HepG2 (cell line): ENCODE results near the gene CLDN18. TPM values are rescaled to one million over a fixed set of nuclear protein-coding genes. Genes with fewer than 3 reads are reported as not detected.

Source experiments
- ATAC-seq: fragments of 200-7000 bp; cut with Tn5 transposase; 3 replicates; pipeline ENCODE4 v1.9.1; 2020; ENCODE audit warnings: mild to moderate bottlenecking, moderate library complexity
- BruUV-seq: library from RNA; stranded (reverse); fragments of 400-500 nt; replicated peaks from 2 replicates; lab custom pipeline; 2021; lab: Mats Ljungman, UMichigan
- CTCF ChIA-PET: fragments of 300-600 bp; formaldehyde crosslinking; extraction: SDS; loops from one replicate; lab custom pipeline; 2021; ENCODE audit warnings: low total read pairs, inconsistent platforms, low intra/inter-chr PET ratio; lab: Yijun Ruan, JAX
- POLR2A ChIA-PET: fragments of 350-600 bp; sonication (Branson Sonifier 250); formaldehyde crosslinking; loops from one replicate; lab custom pipeline; 2020; ENCODE audit warnings: antibody characterized with exemption, inconsistent platforms; lab: Yijun Ruan, JAX
- DNase-seq: peaks from one replicate; pipeline ENCODE4 v3.0.0-alpha.2; 2015; ENCODE audit warnings: low spot score
- FAIRE-seq: peaks from 3 replicates; lab custom pipeline; 2011; peaks lifted over from hg19 to GRCh38; lab: Jason Lieb, UNC
- H2AFZ ChIP-seq: one replicate; pipeline ENCODE4 v1.6.1; 2011; ENCODE audit warnings: low read length, inconsistent platforms
- H3K27ac ChIP-seq: fragments of 300-600 bp; 3 replicates; pipeline ENCODE4 v1.8.0; 2011; ENCODE audit warnings: mixed run types, mild to moderate bottlenecking, mixed read lengths, low read length, inconsistent platforms; ENCODE audit not compliant: insufficient read depth; ENCODE audit errors: extremely low read length
- H3K27me3 ChIP-seq, 2 experiments: fragments of 200-600 bp in 1 of 2; 2 replicates in 1 of 2; 3 replicates in 1 of 2; pipeline versions ENCODE4 v1.6.0 to v1.8.0; 2011; ENCODE audit warnings: low read length in 2 of 2, mild to moderate bottlenecking in 2 of 2, moderate library complexity in 2 of 2, inconsistent platforms in 1 of 2; ENCODE audit not compliant: insufficient read depth in 2 of 2, control insufficient read depth in 1 of 2
- H3K36me3 ChIP-seq, 2 experiments: fragments of 200-600 bp in 1 of 2; replicated peaks in 1 of 2; 2 replicates in 1 of 2; 3 replicates in 1 of 2; pipeline versions ENCODE4 v1.5.1 to v1.8.0; 2011; ENCODE audit warnings: low read length in 2 of 2, inconsistent platforms in 1 of 2; ENCODE audit not compliant: insufficient read depth in 2 of 2, control insufficient read depth in 1 of 2
- H3K4me1 ChIP-seq: 2 replicates; pipeline ENCODE4 v1.5.1; 2012; ENCODE audit warnings: low read length, inconsistent platforms; ENCODE audit not compliant: insufficient read depth
- H3K4me2 ChIP-seq: 2 replicates; pipeline ENCODE4 v1.6.0; 2011; ENCODE audit warnings: low read depth, low read length, inconsistent platforms
- H3K4me3 ChIP-seq, 3 experiments: fragments of 200-600 bp in 1 of 3; sonication (generic), shearing (Covaris generic) in 1 of 3; replicated peaks in 1 of 3; 2 replicates each; pipeline ENCODE4 v1.5.1; 2011 to 2016; ENCODE audit warnings: low read length in 3 of 3, inconsistent platforms in 2 of 3, low read depth in 2 of 3, mild to moderate bottlenecking in 2 of 3, control low read depth in 1 of 3, mixed read lengths in 1 of 3; ENCODE audit not compliant: insufficient read depth in 1 of 3
- H3K79me2 ChIP-seq: one replicate; pipeline ENCODE4 v1.6.1; 2011; ENCODE audit warnings: low read length, inconsistent platforms; ENCODE audit not compliant: insufficient read depth
- H3K9ac ChIP-seq: 2 replicates; pipeline ENCODE4 v1.6.0; 2011; ENCODE audit warnings: mild to moderate bottlenecking, low read depth, low read length, inconsistent platforms; ENCODE audit not compliant: insufficient read depth
- H3K9me3 ChIP-seq: 2 replicates; pipeline ENCODE4 v1.5.1; 2012; ENCODE audit warnings: mild to moderate bottlenecking, low read length
- H4K20me1 ChIP-seq: 2 replicates; pipeline ENCODE4 v1.6.0; 2011; ENCODE audit warnings: inconsistent platforms, mild to moderate bottlenecking, low read length, moderate library complexity; ENCODE audit not compliant: insufficient read depth
- GATAD1 ChIP-seq: IDR thresholded peaks from 2 replicates; pipeline ENCODE4 v1.6.1; 2016; ENCODE audit warnings: missing genetic modification reagents, missing compliant biosample characterization
- HOXA3 ChIP-seq: sonication (generic); formaldehyde crosslinking; IDR thresholded peaks from 2 replicates; pipeline ENCODE4 v1.5.0; 2020; ENCODE audit warnings: missing genetic modification reagents
- KAT2B ChIP-seq: fragments of 150-350 bp; IDR thresholded peaks from 2 replicates; pipeline ENCODE4 v1.6.1; 2014; ENCODE audit warnings: low read depth, low read length, borderline replicate concordance
- SP4 ChIP-seq: sonication (generic); formaldehyde crosslinking; IDR thresholded peaks from 2 replicates; pipeline ENCODE4 v1.8.1; 2023; ENCODE audit warnings: mild to moderate bottlenecking, missing genetic modification reagents
- THYN1 ChIP-seq: sonication (generic); formaldehyde crosslinking; IDR thresholded peaks from 2 replicates; pipeline ENCODE4 v1.8.1; 2023; ENCODE audit warnings: low read depth, mild to moderate bottlenecking, moderate library complexity, missing genetic modification reagents, borderline replicate concordance
- U2AF2 ChIP-seq: fragments of 200-400 bp; formaldehyde crosslinking; IDR thresholded peaks from 2 replicates; pipeline ENCODE4 v1.6.1; 2017; ENCODE audit warnings: low read depth, mild to moderate bottlenecking, low read length
- WGBS: methylation state at CpG from one replicate; pipeline ENCODE4 v1.1.6; 2017; ENCODE audit warnings: low lambda C conversion rate; 5-methylcytosine and 5-hydroxymethylcytosine counted together
- in situ Hi-C: cut with HindIII; loops from 2 replicates; pipeline ENCODE4 v1.10.0; 2017; ENCODE audit warnings: low pct_unique_long_range_greater_than_20kb; ENCODE audit not compliant: extremely low pct_ligation_motif_present
- intact Hi-C: fragments of 100-400 bp; cut with micrococcal nuclease; formaldehyde crosslinking; loops from one replicate; pipeline ENCODE4 v1.10.0; 2022; ENCODE audit not compliant: unreplicated experiment
- polyA plus RNA-seq, 8 experiments: library from polyadenylated mRNA; depleted of rRNA in 3 of 8; stranded (reverse) in 7 of 8; unstranded in 1 of 8; fragments of >200 nt; fragmentation: Illumina TruSeq in 4 of 8; extraction: Trizol in 4 of 8; gene quantifications; 2 replicates each; pipeline versions ENCODE4 v1.2.1 to v1.2.3, GENCODE V29; 2011 to 2016; ENCODE audit warnings: low read depth in 4 of 8, missing spikeins in 1 of 8, mixed read lengths in 1 of 8; ENCODE audit not compliant: insufficient read depth in 1 of 8
- total RNA-seq, 5 experiments: library from RNA; depleted of rRNA; stranded (reverse); fragments of >200 nt; fragmentation: Illumina TruSeq; extraction: Trizol; gene quantifications; 2 replicates each; pipeline ENCODE4 v1.2.3, GENCODE V29; 2016; ENCODE audit warnings: low read depth in 1 of 5
- TF ChIP-seq, protein P1 (sequence below): sonication (generic); formaldehyde crosslinking; IDR thresholded peaks from 2 replicates; pipeline ENCODE4 v1.4.0; 2020; ENCODE audit warnings: missing genetic modification reagents
- TF ChIP-seq, protein P2 (sequence below), 2 experiments: fragments of 450-650 bp in 1 of 2; sonication (generic) in 1 of 2; formaldehyde crosslinking in 1 of 2; IDR thresholded peaks; 2 replicates each; pipeline versions ENCODE4 v1.6.1 to v1.8.0; 2016 to 2022; ENCODE audit warnings: antibody characterized with exemption in 1 of 2, mild to moderate bottlenecking in 1 of 2, missing genetic modification reagents in 1 of 2
- TF ChIP-seq, protein P3 (sequence below): sonication (generic); formaldehyde crosslinking; IDR thresholded peaks from 2 replicates; pipeline ENCODE4 v1.8.0; 2022; ENCODE audit warnings: mild to moderate bottlenecking, missing genetic modification reagents, moderate library complexity

Gene CLDN18
- total and polyA plus RNA-seq, 2 of the 13 experiments (the other 11 are each of a cell fraction or from before 2014, with no cell fraction given) = not detected

DNA sequence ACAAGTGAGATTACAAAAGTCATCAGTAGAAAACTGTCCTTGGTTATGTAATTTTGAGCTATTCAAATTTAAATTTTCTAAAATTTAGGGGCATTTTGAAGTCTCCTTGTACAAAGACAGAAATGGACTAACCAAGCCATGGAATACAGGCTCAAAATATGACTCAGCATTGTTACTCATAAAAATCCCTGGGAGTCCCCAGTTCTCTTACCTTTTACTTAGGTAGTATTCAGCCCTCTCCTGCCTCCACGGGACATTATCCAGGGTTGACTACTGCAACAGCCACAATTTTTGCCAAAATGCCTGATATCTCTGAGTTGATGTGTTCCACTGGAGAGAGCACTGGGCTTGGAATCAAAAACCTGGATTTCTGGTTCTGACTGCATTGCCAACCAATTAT is 25.0 kb downstream of the CLDN18 start (continued):
- TF ChIP-seq, protein P1, sequence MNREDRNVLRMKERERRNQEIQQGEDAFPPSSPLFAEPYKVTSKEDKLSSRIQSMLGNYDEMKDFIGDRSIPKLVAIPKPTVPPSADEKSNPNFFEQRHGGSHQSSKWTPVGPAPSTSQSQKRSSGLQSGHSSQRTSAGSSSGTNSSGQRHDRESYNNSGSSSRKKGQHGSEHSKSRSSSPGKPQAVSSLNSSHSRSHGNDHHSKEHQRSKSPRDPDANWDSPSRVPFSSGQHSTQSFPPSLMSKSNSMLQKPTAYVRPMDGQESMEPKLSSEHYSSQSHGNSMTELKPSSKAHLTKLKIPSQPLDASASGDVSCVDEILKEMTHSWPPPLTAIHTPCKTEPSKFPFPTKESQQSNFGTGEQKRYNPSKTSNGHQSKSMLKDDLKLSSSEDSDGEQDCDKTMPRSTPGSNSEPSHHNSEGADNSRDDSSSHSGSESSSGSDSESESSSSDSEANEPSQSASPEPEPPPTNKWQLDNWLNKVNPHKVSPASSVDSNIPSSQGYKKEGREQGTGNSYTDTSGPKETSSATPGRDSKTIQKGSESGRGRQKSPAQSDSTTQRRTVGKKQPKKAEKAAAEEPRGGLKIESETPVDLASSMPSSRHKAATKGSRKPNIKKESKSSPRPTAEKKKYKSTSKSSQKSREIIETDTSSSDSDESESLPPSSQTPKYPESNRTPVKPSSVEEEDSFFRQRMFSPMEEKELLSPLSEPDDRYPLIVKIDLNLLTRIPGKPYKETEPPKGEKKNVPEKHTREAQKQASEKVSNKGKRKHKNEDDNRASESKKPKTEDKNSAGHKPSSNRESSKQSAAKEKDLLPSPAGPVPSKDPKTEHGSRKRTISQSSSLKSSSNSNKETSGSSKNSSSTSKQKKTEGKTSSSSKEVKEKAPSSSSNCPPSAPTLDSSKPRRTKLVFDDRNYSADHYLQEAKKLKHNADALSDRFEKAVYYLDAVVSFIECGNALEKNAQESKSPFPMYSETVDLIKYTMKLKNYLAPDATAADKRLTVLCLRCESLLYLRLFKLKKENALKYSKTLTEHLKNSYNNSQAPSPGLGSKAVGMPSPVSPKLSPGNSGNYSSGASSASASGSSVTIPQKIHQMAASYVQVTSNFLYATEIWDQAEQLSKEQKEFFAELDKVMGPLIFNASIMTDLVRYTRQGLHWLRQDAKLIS (CRISPR knock-in tag) = no peak

DNA sequence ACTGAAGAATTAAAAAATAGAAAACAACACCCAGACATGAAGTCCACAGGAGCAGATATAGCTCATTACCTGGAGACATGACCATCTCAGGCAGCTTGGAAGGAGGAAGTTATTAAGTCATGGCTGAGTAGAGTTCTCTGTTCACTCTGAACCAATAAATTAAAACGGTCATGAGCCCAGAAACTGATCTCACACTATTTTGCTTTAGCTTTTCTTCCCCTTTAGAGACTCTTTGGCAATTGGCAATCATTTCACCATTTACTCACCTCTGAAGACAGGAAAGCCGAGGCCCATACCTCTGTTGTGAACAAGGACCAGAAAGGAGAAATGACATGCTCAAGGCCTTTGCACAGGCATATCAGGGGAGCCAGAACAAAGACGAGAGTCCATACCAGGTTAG is 26.6 kb downstream of the CLDN18 start:
- no peaks in the 10 kb centered on the region; a peak in 1 of 5 replicates for H3K27me3 ChIP-seq
- H3K4me2 ChIP-seq = no peak overlapping the region
- POLR2A ChIA-PET = no interaction called here
- H3K36me3 ChIP-seq = no peaks in the 10 kb centered on the region
- FAIRE-seq (no peak), DNase-seq (no peak), ATAC-seq (no peak)
- CTCF ChIA-PET = no interaction called here
- H3K27ac ChIP-seq = no peak overlapping the region
- in situ Hi-C loops (no loop called here), intact Hi-C loops (no loop called here)
- H3K4me1 ChIP-seq = no peaks in the 10 kb centered on the region
- H2AFZ ChIP-seq = no peak overlapping the region
- H3K4me3 ChIP-seq = no peak overlapping the region
- H3K9me3 ChIP-seq = no peaks in the 10 kb centered on the region
- H3K79me2 ChIP-seq = no peaks in the 10 kb centered on the region
- no TSS peak for BruUV-seq
- H4K20me1 ChIP-seq = no peaks in the 10 kb centered on the region
- 12% methylated on average over 3 of the region's 3 CpGs for WGBS
- no peak overlapping the region for H3K9ac ChIP-seq
- TF ChIP-seq GATAD1 = no peak
- no peak for TF ChIP-seq HOXA3
- no peak for TF ChIP-seq SP4
- TF ChIP-seq, protein P2, sequence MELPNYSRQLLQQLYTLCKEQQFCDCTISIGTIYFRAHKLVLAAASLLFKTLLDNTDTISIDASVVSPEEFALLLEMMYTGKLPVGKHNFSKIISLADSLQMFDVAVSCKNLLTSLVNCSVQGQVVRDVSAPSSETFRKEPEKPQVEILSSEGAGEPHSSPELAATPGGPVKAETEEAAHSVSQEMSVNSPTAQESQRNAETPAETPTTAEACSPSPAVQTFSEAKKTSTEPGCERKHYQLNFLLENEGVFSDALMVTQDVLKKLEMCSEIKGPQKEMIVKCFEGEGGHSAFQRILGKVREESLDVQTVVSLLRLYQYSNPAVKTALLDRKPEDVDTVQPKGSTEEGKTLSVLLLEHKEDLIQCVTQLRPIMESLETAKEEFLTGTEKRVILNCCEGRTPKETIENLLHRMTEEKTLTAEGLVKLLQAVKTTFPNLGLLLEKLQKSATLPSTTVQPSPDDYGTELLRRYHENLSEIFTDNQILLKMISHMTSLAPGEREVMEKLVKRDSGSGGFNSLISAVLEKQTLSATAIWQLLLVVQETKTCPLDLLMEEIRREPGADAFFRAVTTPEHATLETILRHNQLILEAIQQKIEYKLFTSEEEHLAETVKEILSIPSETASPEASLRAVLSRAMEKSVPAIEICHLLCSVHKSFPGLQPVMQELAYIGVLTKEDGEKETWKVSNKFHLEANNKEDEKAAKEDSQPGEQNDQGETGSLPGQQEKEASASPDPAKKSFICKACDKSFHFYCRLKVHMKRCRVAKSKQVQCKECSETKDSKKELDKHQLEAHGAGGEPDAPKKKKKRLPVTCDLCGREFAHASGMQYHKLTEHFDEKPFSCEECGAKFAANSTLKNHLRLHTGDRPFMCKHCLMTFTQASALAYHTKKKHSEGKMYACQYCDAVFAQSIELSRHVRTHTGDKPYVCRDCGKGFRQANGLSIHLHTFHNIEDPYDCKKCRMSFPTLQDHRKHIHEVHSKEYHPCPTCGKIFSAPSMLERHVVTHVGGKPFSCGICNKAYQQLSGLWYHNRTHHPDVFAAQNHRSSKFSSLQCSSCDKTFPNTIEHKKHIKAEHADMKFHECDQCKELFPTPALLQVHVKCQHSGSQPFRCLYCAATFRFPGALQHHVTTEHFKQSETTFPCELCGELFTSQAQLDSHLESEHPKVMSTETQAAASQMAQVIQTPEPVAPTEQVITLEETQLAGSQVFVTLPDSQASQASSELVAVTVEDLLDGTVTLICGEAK (IDR thresholded peaks at IDR 0.05) = no peak
- TF ChIP-seq, protein P2 (CRISPR knock-in tag; IDR thresholded peaks at IDR 0.05) = no peak
- no peak for TF ChIP-seq THYN1 (CRISPR knock-in tag)
- TF ChIP-seq KAT2B = no peak
- TF ChIP-seq, protein P3, sequence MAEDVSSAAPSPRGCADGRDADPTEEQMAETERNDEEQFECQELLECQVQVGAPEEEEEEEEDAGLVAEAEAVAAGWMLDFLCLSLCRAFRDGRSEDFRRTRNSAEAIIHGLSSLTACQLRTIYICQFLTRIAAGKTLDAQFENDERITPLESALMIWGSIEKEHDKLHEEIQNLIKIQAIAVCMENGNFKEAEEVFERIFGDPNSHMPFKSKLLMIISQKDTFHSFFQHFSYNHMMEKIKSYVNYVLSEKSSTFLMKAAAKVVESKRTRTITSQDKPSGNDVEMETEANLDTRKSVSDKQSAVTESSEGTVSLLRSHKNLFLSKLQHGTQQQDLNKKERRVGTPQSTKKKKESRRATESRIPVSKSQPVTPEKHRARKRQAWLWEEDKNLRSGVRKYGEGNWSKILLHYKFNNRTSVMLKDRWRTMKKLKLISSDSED (CRISPR knock-in tag) = no peak
- no peak for TF ChIP-seq U2AF2
